NCI-H69 (cell line): Measurements from ENCODE around the gene INTS14.

ENCODE experiments used
- DNase-seq: peaks from one replicate; lab custom pipeline; 2025; lab: John Stamatoyannopoulos, UW

The INTS14 gene

DNA sequence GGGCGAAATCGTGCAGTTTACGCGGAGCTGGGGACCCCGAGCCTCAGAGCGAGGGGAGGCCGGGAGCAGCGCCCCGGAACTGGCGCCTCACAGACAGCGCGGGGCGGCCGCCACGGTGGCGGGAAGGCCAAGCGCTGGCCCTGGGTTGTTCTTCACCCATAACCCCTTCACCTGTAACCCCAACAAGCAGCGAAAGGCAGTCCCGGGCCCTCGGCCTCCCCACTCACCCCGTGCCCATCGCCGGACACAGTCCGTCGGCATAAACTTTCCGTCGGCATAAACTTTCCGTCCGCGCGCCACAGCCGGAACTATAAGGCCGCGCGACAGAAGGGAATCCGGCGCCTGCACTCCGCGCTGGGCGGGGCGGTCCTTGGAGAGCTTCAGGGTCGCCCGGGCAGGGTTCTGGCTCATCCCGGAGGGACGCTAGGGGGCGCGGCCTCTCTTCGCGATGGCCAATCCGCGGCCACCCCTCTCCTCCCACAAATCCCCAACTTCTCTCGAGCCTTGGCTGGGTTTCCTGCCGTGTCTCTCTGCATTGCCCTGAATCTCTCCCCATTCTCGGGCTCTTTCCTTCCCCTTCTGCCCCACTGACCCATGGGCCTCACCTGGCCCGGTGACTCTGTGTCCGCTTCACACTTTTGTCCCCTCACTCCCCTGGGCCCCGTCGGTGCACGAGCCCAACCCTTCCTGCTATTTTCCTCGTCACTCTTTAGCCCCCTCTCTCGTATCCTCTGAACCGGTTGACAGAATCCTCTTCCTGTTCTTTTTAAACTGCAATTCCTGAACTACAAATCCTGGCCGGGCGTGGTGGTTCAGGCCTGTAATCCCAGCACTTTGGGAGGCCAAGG lies at the start of gene INTS14:
TSS of gene INTS14 (minus strand) at position 261 of the 848 bp plus-strand sequence. CDS start 3,751 bp downstream, outside the sequence.
- peak; percentile 99 for DNase-seq

DNA sequence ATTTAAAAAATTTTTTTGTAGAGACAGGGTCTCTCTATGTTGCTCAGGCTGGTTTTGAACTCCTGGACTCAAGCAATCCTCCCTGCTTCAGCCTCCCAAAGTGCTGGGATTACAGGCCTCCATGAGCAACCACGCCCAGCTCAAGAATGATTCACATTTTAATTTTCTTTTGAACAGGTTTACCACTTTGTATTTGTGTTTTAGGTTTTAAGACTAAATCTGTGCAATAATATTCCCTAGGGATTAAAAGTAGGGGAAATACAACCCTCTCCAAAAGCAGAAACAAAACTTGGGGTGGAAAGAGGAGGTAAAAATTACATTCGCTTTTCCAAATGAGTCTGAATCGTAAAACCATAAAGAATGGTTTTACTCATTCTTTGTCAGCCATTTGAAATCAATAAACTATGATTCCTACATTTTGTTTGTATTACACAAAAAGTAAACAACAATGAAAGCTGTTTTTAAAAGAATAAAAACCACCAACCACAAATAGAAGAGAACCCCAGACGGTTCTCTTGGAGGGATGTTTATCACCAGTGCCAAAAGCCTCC lies 48.6 kb upstream of the INTS14 start:
- no peak for DNase-seq

DNA sequence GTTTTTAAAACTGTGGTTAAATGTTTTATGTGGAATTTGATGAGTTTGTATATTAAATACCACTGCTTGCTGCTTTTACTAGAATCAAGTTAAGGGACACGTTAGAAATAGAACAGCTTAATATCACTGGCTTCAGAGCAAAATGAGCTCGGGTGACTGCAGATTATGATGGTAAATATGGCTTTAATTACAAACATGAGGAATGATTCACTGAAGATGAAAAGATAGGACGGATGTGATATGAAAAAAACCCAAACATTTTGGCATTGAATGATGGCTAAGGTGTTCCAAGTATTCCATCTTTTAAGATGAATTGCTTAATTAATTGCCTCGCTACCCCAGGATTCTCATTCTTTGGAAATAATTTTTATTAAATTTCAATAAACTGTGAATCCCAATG lies 44.5 kb upstream of the INTS14 start:
- no peak for DNase-seq

DNA sequence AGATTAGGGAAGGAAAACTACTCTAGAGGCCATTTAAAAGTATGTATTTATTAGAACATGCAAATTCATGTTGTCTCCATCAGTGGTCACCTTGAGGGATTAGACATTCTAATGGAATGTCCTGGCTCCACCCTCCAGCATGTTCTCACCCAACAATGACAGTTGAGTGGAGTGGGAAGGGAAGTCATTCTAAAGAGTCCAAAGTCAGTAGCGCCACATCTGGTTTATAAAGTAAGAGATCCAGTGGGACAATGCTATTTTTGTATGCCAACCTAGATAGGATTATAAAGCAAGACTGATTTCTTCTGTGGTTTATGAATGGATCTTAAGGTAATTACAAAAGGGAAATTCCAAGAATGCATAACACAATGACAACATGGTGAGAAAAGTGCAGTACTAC lies 44.1 kb upstream of the INTS14 start:
- no peak for DNase-seq

DNA sequence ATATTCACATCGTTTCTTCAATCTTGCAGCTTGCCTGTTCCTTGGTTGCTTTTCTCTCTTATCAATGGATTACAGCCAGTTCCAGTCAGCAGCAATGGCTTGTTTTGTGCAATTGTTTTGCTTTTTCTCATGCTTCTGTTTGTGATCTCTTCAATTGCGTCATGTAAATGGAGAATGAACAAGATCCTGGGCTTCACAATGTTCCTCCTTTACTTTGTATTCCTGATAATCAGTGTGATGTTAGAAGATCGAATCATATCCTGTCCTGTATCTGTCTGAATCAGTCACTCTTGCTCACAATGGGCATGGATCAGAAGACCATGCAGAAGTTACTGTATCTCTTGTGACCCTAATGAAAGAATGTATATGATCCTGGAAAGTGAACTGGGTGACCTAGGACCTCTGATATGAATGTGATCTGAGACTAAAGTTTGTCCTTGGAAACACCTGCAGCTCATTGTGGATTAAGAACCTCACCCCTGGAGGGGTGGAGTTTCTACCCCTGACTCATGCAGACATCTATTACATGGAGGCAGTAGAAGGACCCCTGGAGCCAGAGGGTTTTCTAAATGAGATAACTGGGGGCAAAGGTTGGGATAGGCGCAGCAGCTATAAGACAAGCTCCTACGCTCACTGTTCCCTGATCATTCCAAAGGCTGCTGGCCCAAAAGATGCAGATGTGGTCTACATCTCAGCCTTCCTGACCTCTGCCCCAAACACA lies 43.0 kb upstream of the INTS14 start:
- DNase-seq, result no peak

DNA sequence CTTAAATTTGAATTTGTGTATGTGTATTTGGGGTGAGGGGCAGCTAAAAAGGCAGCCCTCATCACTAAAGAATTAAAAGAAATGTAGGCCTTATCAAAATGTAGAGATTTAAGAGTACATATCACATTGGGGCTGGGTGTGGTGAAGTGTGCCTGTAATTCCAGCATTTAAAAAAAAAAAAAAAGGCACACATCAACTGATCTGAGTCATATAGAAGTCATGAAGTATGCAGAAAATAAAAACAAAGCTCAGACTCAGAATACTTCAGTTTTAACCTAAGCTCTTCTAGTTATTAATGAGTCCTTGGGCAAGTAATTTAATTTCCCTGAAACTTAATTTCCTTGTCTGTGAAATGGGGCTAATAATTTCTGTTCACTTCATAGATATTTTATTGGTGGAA lies 42.4 kb upstream of the INTS14 start:
- no peak for DNase-seq

DNA sequence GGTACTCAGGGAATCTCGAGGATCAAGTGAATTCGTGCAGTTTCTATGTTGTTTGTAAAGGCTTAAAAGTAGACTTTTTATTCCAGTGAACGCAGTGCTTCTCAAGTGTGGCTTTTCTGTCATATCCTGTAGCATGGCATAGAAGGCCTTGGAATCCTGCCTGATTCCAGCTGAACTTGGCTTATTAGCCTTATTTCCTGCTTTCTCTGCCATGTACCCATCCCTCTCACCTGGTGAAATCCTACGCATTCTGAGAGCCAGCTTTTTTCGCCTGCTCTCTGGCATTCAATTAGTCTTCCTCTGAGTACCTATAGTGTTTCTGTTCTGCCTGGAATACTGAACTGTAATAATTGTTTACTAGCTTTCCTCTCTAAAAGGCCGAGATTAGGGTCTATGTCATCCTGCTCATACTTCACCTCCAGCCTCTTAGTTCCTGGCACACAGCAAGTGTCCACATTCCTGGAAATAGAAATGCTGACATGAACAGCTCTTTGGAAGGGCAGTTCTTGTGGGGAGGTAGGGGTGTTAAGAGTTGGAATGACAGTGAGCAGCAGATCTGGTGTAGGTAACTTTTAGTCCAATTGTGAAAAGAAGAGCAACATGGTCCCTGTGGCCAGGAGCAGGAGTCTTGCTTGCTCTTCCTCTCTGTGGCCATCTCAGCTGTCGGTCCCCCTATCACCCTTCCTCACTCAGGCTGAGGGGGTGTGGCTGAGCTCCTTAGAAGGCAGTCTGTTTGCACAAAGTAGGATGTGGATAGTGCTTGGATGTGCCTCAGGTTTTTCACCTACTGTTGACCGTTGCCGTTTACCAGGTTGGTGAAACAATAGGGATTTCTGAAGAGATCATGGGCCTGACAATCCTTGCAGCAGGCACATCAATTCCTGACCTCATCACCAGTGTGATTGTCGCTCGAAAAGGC lies 41.2 kb upstream of the INTS14 start:
- DNase-seq, result no peak

DNA sequence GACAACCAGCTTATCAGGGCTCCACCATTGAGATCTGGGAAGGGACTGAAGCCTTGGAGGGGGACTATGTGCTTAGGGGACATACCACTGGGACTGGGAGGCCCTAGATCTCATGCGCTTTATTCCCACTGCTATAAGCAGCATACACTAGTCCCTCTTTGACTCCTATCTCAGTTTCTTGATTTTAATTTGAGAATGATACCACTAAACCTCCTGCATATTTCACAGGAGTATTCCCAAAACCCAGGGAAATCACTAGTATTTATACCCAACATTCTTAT lies 40.1 kb upstream of the INTS14 start:
- DNase-seq, result no peak

DNA sequence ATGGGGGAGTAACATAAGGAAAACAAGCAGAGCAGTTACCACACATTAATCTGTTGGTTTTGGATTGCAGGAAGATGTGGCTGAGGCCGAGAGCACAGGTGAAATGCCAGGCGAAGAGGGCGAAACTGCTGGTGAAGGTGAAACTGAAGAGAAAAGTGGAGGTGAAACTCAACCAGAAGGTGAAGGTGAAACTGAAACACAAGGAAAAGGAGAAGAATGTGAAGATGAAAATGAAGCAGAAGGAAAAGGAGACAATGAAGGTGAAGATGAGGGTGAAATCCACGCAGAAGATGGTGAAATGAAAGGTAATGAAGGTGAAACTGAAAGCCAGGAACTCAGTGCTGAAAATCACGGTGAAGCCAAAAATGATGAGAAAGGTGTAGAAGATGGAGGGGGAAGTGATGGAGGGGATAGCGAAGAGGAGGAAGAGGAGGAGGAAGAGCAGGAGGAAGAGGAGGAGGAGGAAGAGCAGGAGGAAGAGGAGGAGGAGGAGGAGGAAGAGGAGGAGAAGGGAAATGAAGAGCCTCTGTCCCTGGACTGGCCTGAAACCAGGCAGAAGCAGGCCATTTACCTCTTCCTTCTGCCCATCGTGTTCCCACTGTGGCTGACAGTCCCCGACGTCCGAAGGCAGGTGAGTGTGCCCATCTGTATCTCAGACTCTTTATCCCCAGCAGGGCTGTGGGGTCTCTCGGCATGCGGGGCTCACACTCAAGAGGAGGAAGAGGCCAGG lies 39.5 kb upstream of the INTS14 start:
- no peak for DNase-seq

DNA sequence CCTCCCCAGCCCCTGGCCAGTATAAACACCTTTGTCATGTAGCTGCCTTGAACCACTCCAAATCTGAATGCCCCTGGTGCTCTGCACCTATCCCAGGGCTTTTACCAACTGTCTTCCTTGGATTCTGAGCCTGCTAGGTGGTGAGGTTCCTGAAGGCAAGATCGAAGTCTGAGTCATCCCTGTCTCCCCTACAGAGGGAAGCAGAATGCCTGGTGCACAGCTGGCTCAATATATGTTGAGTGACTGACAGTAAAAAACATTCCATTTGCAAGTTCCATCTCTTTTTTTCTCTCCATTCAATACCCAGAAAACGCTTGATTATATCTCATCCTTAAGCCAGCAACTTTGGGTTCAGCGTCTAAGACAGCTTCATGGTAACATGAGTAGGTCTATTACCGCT lies 35.6 kb upstream of the INTS14 start:
- no peak for DNase-seq

DNA sequence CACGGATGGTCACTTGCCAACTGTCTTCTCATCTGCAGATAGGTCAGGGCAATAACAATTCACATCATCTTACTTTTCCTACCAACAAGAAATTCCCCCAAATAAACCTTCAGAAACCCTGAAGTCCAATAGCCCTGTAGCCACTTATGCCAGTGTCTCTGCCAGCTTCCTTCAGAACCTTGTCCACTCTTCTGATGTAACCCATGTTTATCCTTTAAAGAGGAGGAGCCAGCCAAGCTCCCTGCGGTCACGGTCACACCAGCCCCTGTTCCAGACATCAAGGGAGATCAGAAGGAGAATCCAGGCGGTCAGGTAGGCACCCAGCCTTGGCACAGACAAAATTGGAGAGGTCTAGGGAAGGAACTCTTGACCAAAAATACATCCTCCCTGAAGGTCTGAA lies 34.5 kb upstream of the INTS14 start:
- DNase-seq, result no peak

DNA sequence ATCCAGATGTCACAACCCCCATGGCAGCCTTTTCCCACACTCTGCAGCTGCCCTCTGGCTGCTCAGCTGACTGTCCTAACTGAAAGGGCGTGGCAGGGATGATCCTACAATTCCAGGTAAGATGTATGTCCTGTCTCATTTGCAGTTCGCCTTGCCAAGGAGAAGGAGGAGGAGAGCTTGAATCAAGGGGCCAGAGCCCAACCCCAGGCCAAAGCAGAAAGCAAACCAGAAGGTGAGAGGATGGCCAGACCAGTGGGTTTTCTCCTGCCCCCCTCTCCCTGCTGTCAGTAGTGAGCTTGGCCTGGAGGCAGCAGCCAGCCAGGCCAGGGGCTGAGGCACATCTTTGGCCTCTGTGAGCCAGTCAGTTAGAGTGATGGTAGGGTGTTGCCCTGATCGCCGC lies 33.4 kb upstream of the INTS14 start:
- no peak for DNase-seq

DNA sequence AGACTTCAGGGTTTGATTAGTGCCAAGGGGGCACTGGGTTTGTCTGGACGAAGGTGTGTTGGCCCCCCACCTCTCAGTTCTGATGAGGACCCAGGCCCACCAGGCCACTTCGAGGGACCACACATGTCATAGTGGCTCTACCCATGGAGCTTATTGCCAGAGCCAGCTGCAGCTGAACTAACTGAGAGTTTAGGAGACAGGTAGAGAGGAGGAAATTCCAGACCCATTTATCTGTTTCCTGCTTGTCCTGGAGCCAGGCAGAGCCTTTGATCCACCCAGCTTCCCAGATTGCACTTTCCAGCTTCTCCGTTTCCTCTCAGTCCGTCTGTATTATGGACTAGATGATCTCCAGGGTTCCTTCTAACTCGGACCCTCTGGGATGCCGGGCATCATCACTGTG lies 31.7 kb upstream of the INTS14 start:
- no peak for DNase-seq

DNA sequence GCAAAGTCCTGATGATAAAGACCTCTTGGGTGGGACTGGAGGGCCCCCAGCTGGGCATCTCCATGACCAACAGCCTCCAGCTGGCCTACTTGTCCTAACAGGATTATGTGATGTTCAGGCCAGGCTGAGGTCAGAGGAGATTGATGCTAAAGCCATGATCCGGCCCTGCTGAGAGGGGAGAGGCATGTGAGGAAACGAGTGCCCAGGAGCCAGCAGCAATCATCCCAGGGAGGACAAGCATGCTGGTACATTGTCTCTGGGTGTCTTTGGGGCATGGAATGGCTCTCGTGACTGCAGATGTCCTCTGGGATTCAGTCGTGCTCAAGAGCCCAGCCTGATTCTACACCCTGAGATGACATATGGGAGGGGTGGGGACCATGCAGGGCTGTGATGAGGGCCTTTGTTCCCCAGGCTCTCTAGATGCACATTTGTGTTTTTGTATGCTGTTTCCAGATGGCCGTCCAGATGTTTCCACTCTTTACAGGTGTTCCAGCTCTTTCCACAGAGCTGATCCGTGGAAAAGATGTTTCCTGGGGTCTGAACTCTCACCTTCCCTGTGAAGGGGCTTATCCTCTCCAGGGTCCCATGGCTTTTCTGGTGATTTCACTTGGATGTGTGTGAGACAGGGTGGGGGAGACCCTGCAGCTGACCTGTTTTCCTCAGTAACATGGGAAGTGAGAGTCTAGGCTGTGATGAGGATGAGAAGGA lies 31.0 kb upstream of the INTS14 start:
- DNase-seq, result peak; percentile 81

DNA sequence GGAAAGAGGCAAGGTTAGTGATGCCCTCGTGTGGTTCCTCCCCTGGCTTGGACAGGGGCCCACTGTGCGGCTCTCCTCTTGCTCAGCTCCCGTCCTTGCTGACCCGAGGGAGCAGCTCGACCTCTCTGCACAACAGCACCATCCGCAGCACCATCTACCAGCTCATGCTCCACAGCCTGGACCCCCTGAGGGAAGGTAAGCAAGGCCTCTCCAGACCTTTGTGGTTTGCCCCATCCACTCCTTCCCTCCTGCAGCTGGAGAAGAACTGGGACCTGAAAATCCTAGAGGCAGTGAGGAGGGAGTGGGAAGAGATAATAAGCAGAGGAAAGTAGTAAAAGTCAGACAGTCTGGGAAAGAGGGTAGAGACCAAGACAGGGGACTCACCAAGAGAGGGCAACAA lies 28.6 kb upstream of the INTS14 start:
- no peak for DNase-seq

DNA sequence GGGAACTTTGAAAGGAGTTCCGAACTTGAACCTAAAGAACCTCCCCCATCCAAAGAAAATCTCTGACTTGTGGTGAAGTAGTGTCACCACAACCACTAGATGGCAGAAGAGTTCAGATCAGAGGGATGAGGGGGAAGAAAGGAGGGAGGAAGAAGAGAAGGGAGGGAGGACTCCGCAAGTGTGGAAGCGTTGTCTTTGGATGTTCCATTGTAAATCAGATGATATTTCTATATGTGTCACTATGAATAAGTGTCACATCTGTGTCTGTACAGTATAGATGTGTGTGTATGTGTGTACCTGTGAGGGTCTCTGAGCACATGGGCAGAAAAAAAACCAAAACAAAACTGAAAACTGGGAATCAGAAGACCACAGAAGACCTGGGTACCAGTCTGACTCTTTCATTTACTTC lies 27.8 kb upstream of the INTS14 start:
- DNase-seq, result peak; percentile 90

DNA sequence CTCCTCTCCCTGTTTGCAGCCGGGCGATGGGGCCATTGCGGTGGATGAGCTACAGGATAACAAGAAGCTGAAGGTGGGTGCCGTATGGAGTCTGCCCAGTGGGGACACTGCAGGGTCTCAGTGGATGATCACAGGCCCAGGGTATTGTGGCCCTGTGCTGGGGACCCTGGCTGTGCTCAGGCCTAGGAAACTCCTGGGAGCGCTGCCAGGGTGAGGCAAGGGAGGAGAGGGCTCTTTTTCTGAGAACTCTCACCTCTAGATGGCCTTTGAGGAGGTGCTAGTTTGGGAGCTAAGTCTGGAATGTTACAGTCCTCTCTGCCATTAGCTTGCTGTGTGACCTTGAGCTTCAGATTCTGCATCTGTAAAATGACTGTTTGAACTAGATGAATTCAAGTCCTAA lies 27.2 kb upstream of the INTS14 start:
- no peak for DNase-seq

DNA sequence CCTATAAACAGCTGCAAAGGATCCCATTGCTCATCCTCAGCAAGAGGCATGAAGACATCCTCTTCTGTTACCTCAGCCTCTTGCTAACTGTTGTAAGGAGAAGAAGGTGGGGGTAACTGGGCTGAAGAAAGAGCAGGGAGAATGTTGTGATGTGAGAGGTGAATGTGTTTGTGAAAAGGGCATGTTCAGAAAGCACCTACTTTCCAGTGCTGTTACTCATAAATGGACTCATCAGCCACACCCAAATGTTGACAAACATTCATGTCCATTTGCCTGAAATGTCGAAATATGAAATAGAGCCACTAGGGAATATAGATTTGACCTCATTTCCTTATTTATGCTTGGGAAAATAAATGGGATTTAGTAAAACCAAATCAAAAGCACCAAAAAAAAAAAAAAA lies 23.4 kb upstream of the INTS14 start:
- DNase-seq, result no peak

DNA sequence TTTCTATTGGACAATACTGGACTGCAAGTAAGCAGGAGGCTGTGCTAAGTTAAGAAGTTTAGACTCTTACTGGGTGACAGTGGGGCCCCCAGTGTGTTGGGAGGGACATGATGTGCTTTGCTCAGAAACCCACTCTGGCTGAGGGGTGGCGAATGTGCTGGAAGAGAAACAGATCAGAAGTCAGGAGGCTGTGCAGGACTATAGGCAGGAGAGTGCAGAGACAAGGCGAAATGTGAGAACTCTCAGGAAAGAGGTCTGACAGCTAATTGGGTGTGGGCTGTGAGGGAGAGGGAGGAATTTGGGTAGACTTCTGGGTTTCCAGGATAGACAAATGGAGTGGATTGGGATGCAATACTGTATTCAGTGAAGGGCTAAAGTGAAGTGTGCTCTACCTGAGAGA lies 22.8 kb upstream of the INTS14 start:
- DNase-seq, result no peak

DNA sequence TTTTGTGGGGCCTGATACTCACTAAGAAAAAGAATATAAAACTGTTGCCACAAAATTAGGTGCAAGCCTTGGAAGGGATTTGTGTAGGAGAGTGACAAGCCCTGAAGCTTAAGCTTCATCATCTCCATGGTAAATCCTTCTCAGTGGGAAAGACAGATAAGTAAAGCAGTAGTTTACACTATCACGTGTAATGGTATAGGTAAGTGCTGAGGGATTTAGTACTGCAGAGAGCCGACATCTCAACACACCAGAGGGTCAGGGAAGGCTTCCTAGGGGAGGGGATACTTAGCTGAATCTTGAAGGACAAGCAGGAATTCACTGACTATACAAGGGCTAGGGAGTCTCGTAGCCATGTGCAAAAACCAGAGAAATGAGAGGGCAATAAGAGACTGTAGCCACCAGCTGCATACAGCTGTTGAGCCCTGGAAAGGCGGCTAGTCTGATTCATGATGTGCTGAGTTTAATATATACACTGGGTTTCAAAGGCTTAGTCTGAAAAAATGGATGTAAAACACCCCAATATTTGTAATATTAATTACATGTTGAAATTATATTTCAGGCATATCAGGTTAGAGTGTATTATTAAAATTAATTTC lies 21.9 kb upstream of the INTS14 start:
- DNase-seq, result no peak

DNA sequence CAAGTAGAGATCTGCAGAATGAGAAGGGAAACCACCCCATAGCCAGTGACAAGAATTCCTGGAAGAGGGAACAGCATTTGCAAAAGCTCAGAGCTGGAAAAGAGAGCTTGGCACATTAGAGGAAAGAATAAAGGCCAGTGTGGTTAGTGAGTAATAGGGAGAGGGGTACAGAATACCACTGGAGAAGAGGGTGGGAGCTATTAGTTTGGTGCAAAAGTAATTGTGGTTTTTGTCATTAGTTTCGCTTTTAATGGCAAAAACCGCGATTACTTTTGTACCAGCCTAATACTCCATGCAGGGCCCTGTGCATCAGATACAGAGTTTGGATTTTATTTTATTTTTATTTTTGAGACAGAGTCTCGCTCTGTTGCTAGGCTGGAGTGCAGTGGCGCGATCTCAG lies 20.6 kb upstream of the INTS14 start:
- DNase-seq, result no peak
